Measurements from ENCODE around the gene ACTL10. TPM values are rescaled to one million over a fixed set of nuclear protein-coding genes. Genes with fewer than 3 reads are reported as not detected.
A peak's percentile ranks its signal among the peaks of the same experiment; 100 is the strongest.

ACTL10 gene
- total RNA-seq, 1 experiment from 2014 or later, result 0.46 TPM

DNA sequence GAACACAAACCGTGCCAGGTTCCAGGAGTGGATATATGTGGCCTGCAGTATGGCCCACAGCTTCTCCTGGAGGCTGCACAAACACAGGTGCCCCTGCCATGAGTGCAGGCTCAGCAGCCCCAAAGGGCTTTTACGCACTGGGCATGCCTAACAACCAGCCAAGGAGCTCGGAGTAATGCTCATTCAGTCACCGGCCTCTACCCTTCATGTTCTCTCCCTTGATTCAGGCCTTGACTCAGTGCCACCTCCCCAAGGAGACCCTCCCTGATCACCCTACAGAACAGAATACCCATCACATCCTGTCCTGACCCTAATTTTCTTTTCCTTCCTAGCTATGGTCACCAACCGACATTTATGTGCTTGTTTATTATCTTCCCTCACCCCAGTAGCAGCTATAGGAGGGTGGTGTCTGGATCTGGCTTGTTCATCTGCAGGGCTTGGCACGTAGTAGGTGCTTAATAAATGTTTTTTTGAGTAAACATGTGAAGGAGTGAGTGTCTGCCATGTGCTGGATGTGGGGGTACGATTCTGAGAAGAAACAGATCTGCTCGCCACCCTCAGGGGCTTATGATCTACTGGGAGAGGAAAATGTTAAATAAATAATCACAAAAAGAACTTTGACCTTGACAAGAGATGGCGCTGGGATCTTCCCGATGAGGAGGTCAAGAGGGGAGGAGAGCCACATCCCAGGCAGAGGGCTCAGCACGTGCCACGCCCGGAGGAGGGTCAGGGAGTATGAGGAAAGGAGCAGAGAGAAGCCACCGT is 44.1 kb downstream of the ACTL10 start:
- TF ChIP-seq, protein P1, sequence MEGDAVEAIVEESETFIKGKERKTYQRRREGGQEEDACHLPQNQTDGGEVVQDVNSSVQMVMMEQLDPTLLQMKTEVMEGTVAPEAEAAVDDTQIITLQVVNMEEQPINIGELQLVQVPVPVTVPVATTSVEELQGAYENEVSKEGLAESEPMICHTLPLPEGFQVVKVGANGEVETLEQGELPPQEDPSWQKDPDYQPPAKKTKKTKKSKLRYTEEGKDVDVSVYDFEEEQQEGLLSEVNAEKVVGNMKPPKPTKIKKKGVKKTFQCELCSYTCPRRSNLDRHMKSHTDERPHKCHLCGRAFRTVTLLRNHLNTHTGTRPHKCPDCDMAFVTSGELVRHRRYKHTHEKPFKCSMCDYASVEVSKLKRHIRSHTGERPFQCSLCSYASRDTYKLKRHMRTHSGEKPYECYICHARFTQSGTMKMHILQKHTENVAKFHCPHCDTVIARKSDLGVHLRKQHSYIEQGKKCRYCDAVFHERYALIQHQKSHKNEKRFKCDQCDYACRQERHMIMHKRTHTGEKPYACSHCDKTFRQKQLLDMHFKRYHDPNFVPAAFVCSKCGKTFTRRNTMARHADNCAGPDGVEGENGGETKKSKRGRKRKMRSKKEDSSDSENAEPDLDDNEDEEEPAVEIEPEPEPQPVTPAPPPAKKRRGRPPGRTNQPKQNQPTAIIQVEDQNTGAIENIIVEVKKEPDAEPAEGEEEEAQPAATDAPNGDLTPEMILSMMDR (conservative IDR thresholded peaks at IDR 0.05), result no peak
- Histone ChIP-seq H4K5ac (ENCODE audit: insufficient read length, low read depth, low read length) (no peak overlapping the region), H2BK12ac (ENCODE audit: insufficient read length, low read depth, low read length) (no peak overlapping the region), H2AFZ (ENCODE audit: low read length) (no peak overlapping the region), H3K56ac (ENCODE audit: insufficient read length, low read depth, low read length) (no peak overlapping the region), H3K4me1 (ENCODE audit: insufficient read depth, low read length) (no peaks in the 10 kb centered on the region; the same call in 1 of the 2 replicates), H3K9ac (ENCODE audit: extremely low read depth, insufficient read length, low read length) (no peak overlapping the region), H3K4me2 (ENCODE audit: insufficient read depth, insufficient read length, low read length) (no peak overlapping the region), H3K23ac (ENCODE audit: insufficient read length, low read depth, low read length) (no peak overlapping the region), H4K20me1 (ENCODE audit: control insufficient read depth, insufficient read depth, insufficient read length) (no peaks in the 10 kb centered on the region), H2AK5ac (ENCODE audit: insufficient read length, low read length) (no peak overlapping the region), H3K18ac (ENCODE audit: insufficient read length, low read depth, low read length) (peak overlapping the region; percentile 5), H4K91ac (ENCODE audit: insufficient read length, low read depth, low read length) (no peak overlapping the region), H2BK120ac (ENCODE audit: low read depth, low read length, poor library complexity, severe bottlenecking) (no peak overlapping the region), H3K27ac (ENCODE audit: insufficient read length, low read depth, low read length) (no peak overlapping the region), H4K8ac (replicated peaks; ENCODE audit: insufficient read length, low read depth, low read length) (no peak overlapping the region), H3T11ph (ENCODE audit: low read length) (no peak overlapping the region), H2BK15ac (ENCODE audit: low read depth, low read length) (no peak overlapping the region), H3K14ac (ENCODE audit: insufficient read depth, low read length) (no peak overlapping the region), H2BK20ac (ENCODE audit: low read depth, low read length, poor library complexity, severe bottlenecking) (no peak overlapping the region), H3K79me2 (ENCODE audit: insufficient read depth, low read length) (no peaks in the 10 kb centered on the region), H3K27me3 (ENCODE audit: insufficient read depth, low read length) (no peaks in the 10 kb centered on the region), H3K4ac (ENCODE audit: low read depth, low read length) (no peak overlapping the region), H3K23me2 (ENCODE audit: insufficient read length, low read depth, low read length, poor library complexity, severe bottlenecking) (no peaks in the 10 kb centered on the region), H2BK5ac (ENCODE audit: insufficient read length, low read length) (no peak overlapping the region), H3K9me3 (ENCODE audit: control insufficient read depth, low read depth, low read length) (no peaks in the 10 kb centered on the region), H3K79me1 (ENCODE audit: insufficient read depth, low read depth, low read length, poor library complexity, severe bottlenecking) (no peaks in the 10 kb centered on the region)
- peaks cover 13 to 25% of the 10 kb centered on the region in 2 experiments for H3K4me1 Mint-ChIP-seq
- H3K27ac Mint-ChIP-seq, result peak overlapping the region in 2 of 3 experiments; percentile 21 to 69; a peak in 4 of 7 replicates
- H3K9me3 Mint-ChIP-seq, result no peaks in the 10 kb centered on the region; a peak in 1 of 5 replicates
- DNase-seq, result no peak
- no CpG with 5 or more reads among the region's 14 CpGs for WGBS (ENCODE audit: extremely low coverage, insufficient read length, low lambda C conversion rate)
- no peak overlapping the region for H3K4me3 Mint-ChIP-seq
- H3K36me3 Mint-ChIP-seq (ENCODE audit: insufficient read depth in 1 of 3, low read depth in 3 of 3), result peaks cover 0 to 4% (median 0%) of the 10 kb centered on the region in 3 experiments; a peak in 1 of 7 replicates
- no peaks in the 10 kb centered on the region for H3K27me3 Mint-ChIP-seq (ENCODE audit: low read depth)

Data from H9 (cell line).